Esophagus muscularis mucosa (tissue), 4 donors: ENCODE measurements around the gene ATPAF2. TPM values are rescaled to one million over a fixed set of nuclear protein-coding genes. Genes with fewer than 3 reads are reported as not detected.

Source experiments
- DNase-seq: peaks from one replicate; pipeline ENCODE4 v3.0.0-alpha.2; 2017; ENCODE audit errors: extremely low spot score
- H3K27ac ChIP-seq, 4 donors: fragments of 200-600 bp; sonication (generic); replicated peaks in 1 of 4; 1 replicate in 3 of 4; 2 replicates in 1 of 4; pipeline ENCODE4 v1.5.1; 2016 to 2019; ENCODE audit warnings: mild to moderate bottlenecking in 1 of 4
- H3K27me3 ChIP-seq, 4 donors: fragments of 200-600 bp; sonication (generic); one replicate each; pipeline versions ENCODE4 v1.5.1 to v1.6.0; 2016 to 2019
- H3K36me3 ChIP-seq, 4 donors: fragments of 200-600 bp; sonication (generic); one replicate each; pipeline ENCODE4 v1.5.1; 2016 to 2019
- H3K4me1 ChIP-seq, 4 donors: fragments of 200-600 bp; sonication (generic); one replicate each; pipeline ENCODE4 v1.5.1; 2016 to 2019
- H3K4me3 ChIP-seq, 4 donors: fragments of 200-600 bp; sonication (generic); 1 replicate in 2 of 4; 2 replicates in 2 of 4; pipeline ENCODE4 v1.5.1; 2016 to 2019; ENCODE audit warnings: mild to moderate bottlenecking in 4 of 4, moderate library complexity in 1 of 4
- H3K9me3 ChIP-seq, 4 donors: fragments of 200-600 bp; sonication (generic); 1 replicate in 3 of 4; 2 replicates in 1 of 4; pipeline ENCODE4 v1.5.1; 2016 to 2019
- EP300 ChIP-seq: sonication (generic); formaldehyde crosslinking; IDR thresholded peaks from one replicate; pipeline ENCODE4 v1.6.1; 2017; ENCODE audit warnings: antibody characterized with exemption
- POLR2A ChIP-seq: fragments of 450-650 bp; IDR thresholded peaks from one replicate; pipeline ENCODE4 v1.6.1; 2017; ENCODE audit warnings: antibody characterized with exemption, moderate library complexity, mild to moderate bottlenecking, low read depth
- POLR2AphosphoS5 ChIP-seq, 2 donors: sonication (generic); formaldehyde crosslinking; IDR thresholded peaks; one replicate each; pipeline ENCODE4 v1.6.1; 2017; ENCODE audit warnings: antibody characterized with exemption in 2 of 2
- WGBS: methylation state at CpG from one replicate; pipeline ENCODE4 v1.1.5; 2018; 5-methylcytosine and 5-hydroxymethylcytosine counted together
- intact Hi-C: fragments of 100-400 bp; cut with DNase I; formaldehyde crosslinking; loops from one replicate; pipeline ENCODE4 v1.15.1; 2023
- total RNA-seq, 4 donors: library from RNA; depleted of rRNA; stranded (reverse); fragments of >200 nt; gene quantifications; one replicate each; pipeline versions ENCODE4 v1.1.0 to v1.2.1, GENCODE V29; 2016
- TF ChIP-seq, protein P1 (sequence below), 3 experiments: fragments of 200-600 bp in 2 of 3; fragments of 450-650 bp in 1 of 3; sonication (generic) in 2 of 3; IDR thresholded peaks; one replicate each; pipeline ENCODE4 v1.5.1; 2017 to 2019; ENCODE audit warnings: antibody characterized with exemption in 3 of 3, mild to moderate bottlenecking in 2 of 3, moderate library complexity in 1 of 3

Gene ATPAF2
- total RNA-seq, 4 donors from 2014 or later, result 10.4 to 26.1 (median 12.3) TPM

DNA sequence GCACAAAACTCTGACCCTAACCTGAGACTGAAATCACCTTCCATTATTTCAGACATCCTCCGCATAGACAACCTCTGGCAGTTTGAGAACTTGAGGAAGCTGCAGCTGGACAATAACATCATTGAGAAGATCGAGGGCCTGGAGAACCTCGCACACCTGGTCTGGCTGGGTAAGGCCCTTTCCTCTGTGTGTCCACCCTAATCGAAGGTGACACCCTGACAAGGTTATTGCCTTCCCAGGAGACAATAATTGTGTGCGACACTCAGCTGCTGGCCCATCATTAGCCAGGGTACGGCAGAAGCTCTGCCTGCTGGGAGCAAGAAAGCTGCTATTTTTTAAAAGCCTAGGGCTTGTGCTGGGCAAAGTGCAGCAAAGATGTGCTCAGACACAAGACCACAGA, 55.2 kb downstream of the ATPAF2 start:
- TF ChIP-seq EP300 (no peak), POLR2A (no peak), POLR2AphosphoS5 (IDR thresholded peaks at IDR 0.05) (no peak)
- TF ChIP-seq, protein P1, sequence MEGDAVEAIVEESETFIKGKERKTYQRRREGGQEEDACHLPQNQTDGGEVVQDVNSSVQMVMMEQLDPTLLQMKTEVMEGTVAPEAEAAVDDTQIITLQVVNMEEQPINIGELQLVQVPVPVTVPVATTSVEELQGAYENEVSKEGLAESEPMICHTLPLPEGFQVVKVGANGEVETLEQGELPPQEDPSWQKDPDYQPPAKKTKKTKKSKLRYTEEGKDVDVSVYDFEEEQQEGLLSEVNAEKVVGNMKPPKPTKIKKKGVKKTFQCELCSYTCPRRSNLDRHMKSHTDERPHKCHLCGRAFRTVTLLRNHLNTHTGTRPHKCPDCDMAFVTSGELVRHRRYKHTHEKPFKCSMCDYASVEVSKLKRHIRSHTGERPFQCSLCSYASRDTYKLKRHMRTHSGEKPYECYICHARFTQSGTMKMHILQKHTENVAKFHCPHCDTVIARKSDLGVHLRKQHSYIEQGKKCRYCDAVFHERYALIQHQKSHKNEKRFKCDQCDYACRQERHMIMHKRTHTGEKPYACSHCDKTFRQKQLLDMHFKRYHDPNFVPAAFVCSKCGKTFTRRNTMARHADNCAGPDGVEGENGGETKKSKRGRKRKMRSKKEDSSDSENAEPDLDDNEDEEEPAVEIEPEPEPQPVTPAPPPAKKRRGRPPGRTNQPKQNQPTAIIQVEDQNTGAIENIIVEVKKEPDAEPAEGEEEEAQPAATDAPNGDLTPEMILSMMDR (IDR thresholded peaks at IDR 0.05), result no peak
- DNase-seq, result no peak
- 97% methylated on average over 5 of the region's 6 CpGs for WGBS
- intact Hi-C loops, result no loop called here
- H3K4me3 ChIP-seq, result no peak overlapping the region
- no peaks in the 10 kb centered on the region for H3K27me3 ChIP-seq
- H3K36me3 ChIP-seq, result peaks cover 0 to 13% (median 2%) of the 10 kb centered on the region in 4 donors
- no peak overlapping the region for H3K27ac ChIP-seq
- H3K9me3 ChIP-seq, result no peaks in the 10 kb centered on the region
- no peaks in the 10 kb centered on the region for H3K4me1 ChIP-seq

DNA sequence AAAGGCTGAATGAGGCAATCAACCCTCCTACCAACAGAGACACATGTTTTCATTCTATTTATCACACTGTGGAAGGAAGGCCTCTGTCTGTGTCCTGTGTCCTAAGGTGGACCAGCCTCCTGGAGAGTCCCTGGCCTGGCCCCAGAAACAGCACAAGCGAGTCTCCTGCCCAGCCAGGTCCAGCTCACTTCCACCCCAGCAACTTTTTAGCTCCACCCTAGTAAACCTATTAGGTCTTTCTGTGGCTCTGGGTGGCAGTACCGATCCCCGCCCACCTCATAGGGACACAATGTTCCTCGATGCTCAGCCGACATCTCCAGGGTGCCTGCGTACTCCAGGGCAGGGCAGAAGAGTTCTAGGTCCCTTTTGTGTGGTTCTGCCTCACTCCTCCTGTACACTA, 55.6 kb downstream of the ATPAF2 start:
- Histone ChIP-seq H3K4me3 (no peak overlapping the region), H3K36me3 (peaks cover 0 to 11% (median 2%) of the 10 kb centered on the region in 4 donors), H3K27me3 (no peaks in the 10 kb centered on the region), H3K4me1 (no peaks in the 10 kb centered on the region), H3K27ac (no peak overlapping the region), H3K9me3 (no peaks in the 10 kb centered on the region)
- intact Hi-C loops, result no loop called here
- WGBS, result 93% methylated on average over 6 of the region's 6 CpGs
- DNase-seq, result no peak
- TF ChIP-seq, protein P1 (IDR thresholded peaks at IDR 0.05), result no peak

DNA sequence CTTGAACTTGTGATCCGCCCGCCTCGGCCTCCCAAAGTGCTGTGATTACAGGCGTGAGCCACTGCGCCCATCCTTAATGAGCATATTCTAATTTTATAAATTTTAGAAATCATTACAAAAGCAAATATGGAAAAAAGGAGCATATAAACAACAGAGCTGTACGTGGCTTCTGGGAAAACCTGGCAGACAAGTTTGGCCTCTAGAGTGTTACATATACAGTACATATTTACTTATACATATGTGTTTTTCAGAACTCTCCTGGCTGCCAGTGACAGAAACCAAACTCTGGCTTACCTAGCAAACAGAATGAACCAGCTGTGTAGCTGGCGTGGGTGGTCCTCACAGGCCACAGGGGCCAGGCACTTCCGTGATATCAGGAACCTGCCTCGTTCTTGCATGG, 56.2 kb downstream of the ATPAF2 start:
- H3K4me3 ChIP-seq, result no peak overlapping the region
- H3K27me3 ChIP-seq, result no peaks in the 10 kb centered on the region
- no peak overlapping the region for H3K27ac ChIP-seq
- TF ChIP-seq EP300 (no peak), POLR2A (no peak), POLR2AphosphoS5 (IDR thresholded peaks at IDR 0.05) (no peak)
- TF ChIP-seq, protein P1 (IDR thresholded peaks at IDR 0.05), result no peak
- no peak for DNase-seq
- no peaks in the 10 kb centered on the region for H3K4me1 ChIP-seq
- H3K36me3 ChIP-seq, result peaks cover 0 to 8% (median 3%) of the 10 kb centered on the region in 4 donors
- intact Hi-C loops, result no loop called here
- no peaks in the 10 kb centered on the region for H3K9me3 ChIP-seq
- WGBS, result 96% methylated on average over 9 of the region's 9 CpGs

DNA sequence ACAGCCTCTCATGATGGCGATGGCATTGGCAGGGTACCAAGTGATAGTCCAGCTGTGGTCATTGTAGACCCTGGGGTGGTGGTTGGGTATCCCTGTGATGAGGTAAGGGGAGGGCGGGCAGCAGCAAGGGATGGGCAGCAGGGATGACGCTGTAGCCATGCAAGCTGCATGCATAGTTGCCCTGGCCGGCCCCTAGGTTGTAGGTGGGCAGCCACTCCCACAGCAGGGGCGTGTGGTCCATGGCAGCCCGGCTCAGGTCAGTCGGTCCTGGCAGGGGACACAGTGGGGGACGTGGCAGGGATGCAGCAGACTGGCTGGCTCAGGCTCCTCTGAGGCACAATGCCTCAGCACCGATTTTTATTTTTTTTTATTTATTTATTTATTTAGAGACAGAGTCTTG, 57.6 kb downstream of the ATPAF2 start:
- H3K4me1 ChIP-seq, result no peaks in the 10 kb centered on the region
- no peaks in the 10 kb centered on the region for H3K9me3 ChIP-seq
- no peak overlapping the region for H3K27ac ChIP-seq
- no peaks in the 10 kb centered on the region for H3K27me3 ChIP-seq
- no peak for DNase-seq
- peaks cover 0 to 6% (median 1%) of the 10 kb centered on the region in 4 donors for H3K36me3 ChIP-seq
- TF ChIP-seq, protein P1 (IDR thresholded peaks at IDR 0.05), result no peak
- no peak for TF ChIP-seq POLR2A
- no peak for TF ChIP-seq EP300
- no peak for TF ChIP-seq POLR2AphosphoS5 (IDR thresholded peaks at IDR 0.05)
- H3K4me3 ChIP-seq, result no peak overlapping the region
- intact Hi-C loops, result no loop called here
- WGBS, result 90% methylated on average over 9 of the region's 9 CpGs

DNA sequence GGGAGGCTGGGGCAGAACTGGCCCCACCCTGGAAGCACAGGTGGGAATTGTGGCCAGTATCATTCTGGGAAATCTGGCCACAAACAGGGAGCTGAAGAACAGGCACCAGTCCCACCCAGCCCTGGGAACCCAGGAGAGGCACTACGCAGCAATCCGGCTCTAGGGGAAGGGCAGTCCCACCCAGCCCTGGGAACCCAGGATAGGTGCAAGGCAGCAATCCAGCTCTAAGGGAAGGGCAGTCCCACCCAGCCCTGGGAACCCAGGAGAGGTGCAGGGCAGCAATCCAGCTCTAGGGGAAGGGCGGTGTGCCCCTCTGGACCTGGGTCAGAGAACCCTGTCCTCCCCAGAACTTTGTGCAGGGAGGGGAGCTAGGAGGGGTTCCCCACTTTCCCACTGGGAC, 59.2 kb downstream of the ATPAF2 start:
- H3K4me1 ChIP-seq, result no peaks in the 10 kb centered on the region
- no peaks in the 10 kb centered on the region for H3K27me3 ChIP-seq
- intact Hi-C loops, result loop anchor here (5.0 to 10.0 kb wide), 3 partner anchors 53 to 95 kb away; no protein-coding TSS in a partner anchor
- H3K4me3 ChIP-seq, result no peak overlapping the region
- DNase-seq, result no peak
- H3K36me3 ChIP-seq, result peaks cover 0 to 5% (median 0%) of the 10 kb centered on the region in 4 donors
- 86% methylated on average over 1 of the region's 3 CpGs for WGBS
- H3K9me3 ChIP-seq, result no peaks in the 10 kb centered on the region
- TF ChIP-seq, protein P1 (IDR thresholded peaks at IDR 0.05), result no peak
- TF ChIP-seq POLR2A (no peak), EP300 (no peak), POLR2AphosphoS5 (IDR thresholded peaks at IDR 0.05) (no peak)
- H3K27ac ChIP-seq, result no peak overlapping the region
